IPS-NIHi11 (cell line): Measurements from ENCODE around the gene AMIGO2.

ENCODE experiments used
- DNase-seq: peaks from one replicate; pipeline ENCODE4 v3.0.0; 2012; ENCODE audit warnings: mixed read lengths, low spot score

AMIGO2 gene

GRCh38 chr12:47033789-47034555 lies 45.8 kb downstream of the AMIGO2 start:
- no peak for DNase-seq

GRCh38 chr12:47033081-47033480 lies 46.7 kb downstream of the AMIGO2 start:
- DNase-seq, result peak; percentile 14

GRCh38 chr12:47032644-47033043 lies 47.1 kb downstream of the AMIGO2 start:
- DNase-seq, result peak; percentile 20

- DNase-seq, result no peak
These were observed 49.9 kb downstream of the AMIGO2 start for GRCh38 chr12:47029903-47030302.

- DNase-seq, result no peak
These were observed 50.6 kb downstream of the AMIGO2 start for GRCh38 chr12:47028981-47029708.

GRCh38 chr12:47028186-47028585 lies 51.6 kb downstream of the AMIGO2 start:
- DNase-seq, result no peak
